DND-41 (cell line): Measurements from ENCODE around the gene CLNK.

Experiments used
- ATAC-seq: fragments of 200-7000 bp; cut with Tn5 transposase; 3 replicates; pipeline ENCODE4 v1.9.1; 2021; ENCODE audit warnings: low read depth; ENCODE audit not compliant: insufficient read depth
- DNase-seq: peaks from one replicate; pipeline ENCODE4 v3.0.0-alpha.2; 2020
- H2AFZ ChIP-seq: 2 replicates; pipeline ENCODE4 v1.6.0; 2012; ENCODE audit warnings: low read depth, low read length
- H3K27ac ChIP-seq: 2 replicates; pipeline ENCODE4 v1.5.1; 2012; ENCODE audit warnings: low read length, inconsistent platforms
- H3K27me3 ChIP-seq: fragments of 200-600 bp; sonication (generic); 2 replicates; pipeline ENCODE4 v1.6.0; 2012; ENCODE audit warnings: low read length, mild to moderate bottlenecking, inconsistent platforms; ENCODE audit not compliant: insufficient read depth, poor library complexity
- H3K36me3 ChIP-seq: 2 replicates; pipeline ENCODE4 v1.5.1; 2012; ENCODE audit warnings: low read length, inconsistent platforms; ENCODE audit not compliant: insufficient read depth
- H3K4me1 ChIP-seq: 2 replicates; pipeline ENCODE4 v1.5.1; 2012; ENCODE audit warnings: mild to moderate bottlenecking, low read length; ENCODE audit not compliant: insufficient read depth
- H3K4me2 ChIP-seq: 2 replicates; pipeline ENCODE4 v1.6.0; 2012; ENCODE audit warnings: mild to moderate bottlenecking, moderate library complexity, low read length, inconsistent platforms; ENCODE audit not compliant: insufficient read depth
- H3K4me3 ChIP-seq, 2 experiments: fragments of 200-600 bp in 1 of 2; shearing (Covaris generic) in 1 of 2; 2 replicates each; pipeline ENCODE4 v1.5.1; 2012 to 2016; ENCODE audit warnings: inconsistent platforms in 2 of 2, low read length in 2 of 2, mild to moderate bottlenecking in 2 of 2, low read depth in 1 of 2, moderate library complexity in 1 of 2
- H3K79me2 ChIP-seq: 2 replicates; pipeline ENCODE4 v1.6.0; 2012; ENCODE audit warnings: low read length, inconsistent platforms; ENCODE audit not compliant: insufficient read depth
- H3K9ac ChIP-seq: 2 replicates; pipeline ENCODE4 v1.6.0; 2012; ENCODE audit warnings: low read depth, mild to moderate bottlenecking, inconsistent platforms, low read length, moderate library complexity
- H3K9me3 ChIP-seq: 2 replicates; pipeline ENCODE4 v1.5.1; 2012; ENCODE audit warnings: low read length, moderate library complexity, mild to moderate bottlenecking, inconsistent platforms; ENCODE audit not compliant: insufficient read depth, severe bottlenecking
- H4K20me1 ChIP-seq: 2 replicates; pipeline ENCODE4 v1.6.0; 2012; ENCODE audit warnings: low read length; ENCODE audit not compliant: insufficient read depth
- EZH2 ChIP-seq: IDR thresholded peaks from 3 replicates; pipeline ENCODE4 v1.6.1; 2012; ENCODE audit warnings: borderline replicate concordance, low read depth, mild to moderate bottlenecking, moderate library complexity, low read length, inconsistent platforms; ENCODE audit not compliant: severe bottlenecking
- TF ChIP-seq, protein P1 (sequence below): IDR thresholded peaks from 2 replicates; pipeline ENCODE4 v1.5.1; 2012; ENCODE audit warnings: borderline replicate concordance, low read length, moderate library complexity, mild to moderate bottlenecking; ENCODE audit not compliant: poor library complexity, severe bottlenecking; ENCODE audit errors: extremely low read depth

Gene CLNK

DNA sequence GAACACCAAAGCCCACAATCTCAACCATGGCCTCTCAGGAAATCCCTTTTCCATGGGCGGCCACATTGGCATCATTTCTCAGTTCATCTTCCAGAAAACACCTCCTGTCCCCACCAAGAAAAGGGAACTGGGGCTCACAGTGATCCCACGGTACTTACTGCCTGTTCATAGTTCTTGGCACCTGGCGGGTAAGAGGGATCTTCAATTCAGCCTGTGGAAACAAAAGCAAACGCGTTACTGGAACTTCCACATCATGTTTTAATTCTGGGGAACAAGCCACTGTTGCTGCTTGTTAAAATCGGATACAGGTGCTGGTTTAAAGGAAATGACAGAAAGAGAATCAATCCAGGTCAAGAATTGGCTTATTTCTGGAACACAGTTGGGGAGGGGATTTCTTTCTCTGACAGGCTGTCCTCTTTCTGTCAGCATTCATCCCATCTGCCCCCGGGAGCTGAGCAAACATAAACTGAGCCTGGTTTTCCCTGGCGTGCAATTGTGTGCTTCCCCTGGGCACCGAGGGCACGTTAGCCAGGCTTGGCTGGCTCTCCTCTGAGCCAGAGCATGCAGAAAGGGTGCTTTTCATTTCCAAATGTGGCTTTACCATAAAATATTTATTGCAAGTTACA is 16.8 kb downstream of the CLNK start:
- no peak for ATAC-seq
- H3K27me3 ChIP-seq, result no peaks in the 10 kb centered on the region
- no peak overlapping the region for H2AFZ ChIP-seq
- H3K4me1 ChIP-seq, result peaks cover 6% of the 10 kb centered on the region; the same call in 1 of the 2 replicates
- no peaks in the 10 kb centered on the region for H3K36me3 ChIP-seq
- H3K9me3 ChIP-seq, result no peaks in the 10 kb centered on the region
- H3K79me2 ChIP-seq, result no peaks in the 10 kb centered on the region
- DNase-seq, result no peak
- H3K27ac ChIP-seq, result no peak overlapping the region
- no peaks in the 10 kb centered on the region for H4K20me1 ChIP-seq
- H3K9ac ChIP-seq, result no peak overlapping the region
- TF ChIP-seq EZH2, result no peak
- TF ChIP-seq, protein P1, sequence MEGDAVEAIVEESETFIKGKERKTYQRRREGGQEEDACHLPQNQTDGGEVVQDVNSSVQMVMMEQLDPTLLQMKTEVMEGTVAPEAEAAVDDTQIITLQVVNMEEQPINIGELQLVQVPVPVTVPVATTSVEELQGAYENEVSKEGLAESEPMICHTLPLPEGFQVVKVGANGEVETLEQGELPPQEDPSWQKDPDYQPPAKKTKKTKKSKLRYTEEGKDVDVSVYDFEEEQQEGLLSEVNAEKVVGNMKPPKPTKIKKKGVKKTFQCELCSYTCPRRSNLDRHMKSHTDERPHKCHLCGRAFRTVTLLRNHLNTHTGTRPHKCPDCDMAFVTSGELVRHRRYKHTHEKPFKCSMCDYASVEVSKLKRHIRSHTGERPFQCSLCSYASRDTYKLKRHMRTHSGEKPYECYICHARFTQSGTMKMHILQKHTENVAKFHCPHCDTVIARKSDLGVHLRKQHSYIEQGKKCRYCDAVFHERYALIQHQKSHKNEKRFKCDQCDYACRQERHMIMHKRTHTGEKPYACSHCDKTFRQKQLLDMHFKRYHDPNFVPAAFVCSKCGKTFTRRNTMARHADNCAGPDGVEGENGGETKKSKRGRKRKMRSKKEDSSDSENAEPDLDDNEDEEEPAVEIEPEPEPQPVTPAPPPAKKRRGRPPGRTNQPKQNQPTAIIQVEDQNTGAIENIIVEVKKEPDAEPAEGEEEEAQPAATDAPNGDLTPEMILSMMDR, result no peak
- H3K4me2 ChIP-seq, result no peak overlapping the region
- no peak overlapping the region for H3K4me3 ChIP-seq

DNA sequence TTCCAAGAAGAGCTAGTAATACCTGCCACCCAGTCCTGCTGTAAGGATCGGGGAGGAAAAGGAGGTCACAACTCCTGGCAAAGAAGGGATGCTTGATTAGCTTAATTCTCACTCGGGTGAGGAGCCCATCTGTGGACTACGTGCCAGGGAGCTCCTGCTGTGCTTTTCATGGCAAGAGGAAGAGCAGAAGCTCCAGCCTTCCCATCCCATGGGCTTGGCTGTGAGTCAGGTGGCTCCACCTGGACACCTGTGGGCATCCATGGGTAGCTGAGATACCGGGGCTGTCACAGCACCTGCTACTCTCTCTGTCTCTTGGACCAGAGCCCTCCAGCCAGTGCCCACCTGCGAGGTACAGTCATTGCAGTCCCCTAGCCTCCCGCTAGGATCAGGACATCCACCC is 18.0 kb downstream of the CLNK start:
- Histone ChIP-seq H3K9me3 (no peaks in the 10 kb centered on the region), H3K27ac (no peak overlapping the region), H3K79me2 (no peaks in the 10 kb centered on the region), H3K4me1 (0 out of 2 replicates have a peak, but pooled peaks cover 1% of the 10 kb centered on the region), H3K4me3 (no peak overlapping the region), H3K4me2 (no peak overlapping the region), H2AFZ (no peak overlapping the region), H3K36me3 (no peaks in the 10 kb centered on the region), H3K27me3 (no peaks in the 10 kb centered on the region), H3K9ac (no peak overlapping the region), H4K20me1 (no peaks in the 10 kb centered on the region)
- DNase-seq (no peak), ATAC-seq (no peak)
- TF ChIP-seq EZH2, result no peak
- TF ChIP-seq, protein P1, result no peak

DNA sequence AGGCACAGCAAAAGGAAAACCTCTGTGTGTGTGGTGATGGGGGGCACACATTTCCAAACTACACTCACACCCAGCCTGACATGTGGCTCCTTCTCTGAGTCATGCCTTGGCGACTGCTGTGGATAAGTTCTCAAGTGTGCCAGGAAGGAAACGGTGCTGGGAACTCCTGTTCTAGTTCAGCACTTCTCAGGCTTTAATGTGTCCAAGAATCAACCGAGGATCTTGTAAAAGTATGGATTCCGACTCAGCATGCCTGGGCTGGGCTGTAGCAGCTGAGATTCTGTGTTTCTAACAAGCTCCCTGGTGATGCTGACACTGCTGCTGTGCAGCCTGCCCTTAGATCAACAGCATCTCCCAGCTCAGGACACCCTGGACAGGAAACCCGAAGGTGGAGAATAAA is 20.2 kb downstream of the CLNK start:
- DNase-seq, result no peak
- no peak for ATAC-seq
- H4K20me1 ChIP-seq, result no peaks in the 10 kb centered on the region
- H3K9ac ChIP-seq, result no peak overlapping the region
- no peaks in the 10 kb centered on the region for H3K9me3 ChIP-seq
- H2AFZ ChIP-seq, result no peak overlapping the region
- no peak for TF ChIP-seq EZH2
- TF ChIP-seq, protein P1, result no peak
- no peak overlapping the region for H3K4me3 ChIP-seq
- H3K36me3 ChIP-seq, result no peaks in the 10 kb centered on the region
- no peaks in the 10 kb centered on the region for H3K4me1 ChIP-seq
- H3K27ac ChIP-seq, result no peak overlapping the region
- H3K27me3 ChIP-seq, result no peaks in the 10 kb centered on the region
- H3K4me2 ChIP-seq, result no peak overlapping the region
- H3K79me2 ChIP-seq, result no peaks in the 10 kb centered on the region

DNA sequence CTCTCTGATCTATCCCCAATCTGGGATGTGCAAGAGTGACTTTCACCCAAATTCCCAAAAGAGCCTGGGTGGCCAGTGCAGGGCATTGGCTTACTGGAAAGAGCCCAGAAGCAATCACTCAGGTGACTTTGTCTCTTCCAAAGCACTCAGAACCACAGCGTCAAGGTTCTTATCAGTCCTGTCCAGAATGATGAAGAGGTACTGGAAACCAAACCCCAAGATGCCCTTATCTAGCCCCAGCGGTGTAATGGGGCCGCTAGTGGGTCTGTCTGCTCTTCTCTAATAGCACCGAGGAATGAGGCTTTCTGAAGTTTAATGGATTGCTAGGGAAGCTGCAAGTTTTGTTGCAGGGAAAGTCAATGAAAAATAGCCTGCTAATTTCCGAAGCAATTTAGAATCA is 21.6 kb downstream of the CLNK start:
- Histone ChIP-seq H3K79me2 (no peaks in the 10 kb centered on the region), H3K4me3 (no peak overlapping the region), H3K9me3 (no peaks in the 10 kb centered on the region), H4K20me1 (no peaks in the 10 kb centered on the region), H3K9ac (no peak overlapping the region), H3K4me1 (no peaks in the 10 kb centered on the region), H3K36me3 (no peaks in the 10 kb centered on the region), H3K27me3 (no peaks in the 10 kb centered on the region), H2AFZ (no peak overlapping the region), H3K4me2 (no peak overlapping the region), H3K27ac (no peak overlapping the region)
- ATAC-seq, result no peak
- TF ChIP-seq, protein P1, result no peak
- no peak for TF ChIP-seq EZH2
- no peak for DNase-seq
